ENCODE measurements around the gene CAAP1.
"Not testable (repeated sequence)": the region's sequence is repeated elsewhere in the genome, so short reads cannot be mapped to it uniquely, and the experiment has no call there.

DNA sequence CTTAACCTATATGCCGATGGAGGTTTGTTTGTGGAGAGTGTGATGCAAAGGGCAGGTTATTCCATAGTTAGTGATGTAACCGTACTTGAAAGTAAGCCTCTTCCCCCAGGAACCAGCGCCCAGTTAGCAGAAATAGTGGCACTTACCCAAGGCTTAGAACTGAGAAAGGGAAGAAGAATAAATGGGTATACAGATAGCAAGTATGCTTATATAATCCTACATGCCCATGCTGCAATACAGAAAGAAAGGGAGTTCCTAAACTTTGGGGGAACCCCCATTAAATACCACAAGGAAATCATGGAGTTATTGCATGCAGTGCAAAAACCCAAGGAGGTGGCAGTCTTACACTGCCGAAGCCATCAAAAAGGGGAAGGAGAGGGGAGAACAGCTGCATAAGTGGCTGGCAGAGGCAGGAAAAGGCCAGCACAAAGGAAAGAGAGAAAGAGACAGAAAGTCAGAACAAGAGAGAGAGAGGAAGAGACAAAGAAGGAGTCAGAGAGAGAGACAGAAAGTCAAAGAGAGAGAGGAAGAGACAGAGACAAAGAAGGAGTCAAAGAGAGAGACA, 64.1 kb downstream of the CAAP1 start:
- TF ChIP-seq, protein P1, sequence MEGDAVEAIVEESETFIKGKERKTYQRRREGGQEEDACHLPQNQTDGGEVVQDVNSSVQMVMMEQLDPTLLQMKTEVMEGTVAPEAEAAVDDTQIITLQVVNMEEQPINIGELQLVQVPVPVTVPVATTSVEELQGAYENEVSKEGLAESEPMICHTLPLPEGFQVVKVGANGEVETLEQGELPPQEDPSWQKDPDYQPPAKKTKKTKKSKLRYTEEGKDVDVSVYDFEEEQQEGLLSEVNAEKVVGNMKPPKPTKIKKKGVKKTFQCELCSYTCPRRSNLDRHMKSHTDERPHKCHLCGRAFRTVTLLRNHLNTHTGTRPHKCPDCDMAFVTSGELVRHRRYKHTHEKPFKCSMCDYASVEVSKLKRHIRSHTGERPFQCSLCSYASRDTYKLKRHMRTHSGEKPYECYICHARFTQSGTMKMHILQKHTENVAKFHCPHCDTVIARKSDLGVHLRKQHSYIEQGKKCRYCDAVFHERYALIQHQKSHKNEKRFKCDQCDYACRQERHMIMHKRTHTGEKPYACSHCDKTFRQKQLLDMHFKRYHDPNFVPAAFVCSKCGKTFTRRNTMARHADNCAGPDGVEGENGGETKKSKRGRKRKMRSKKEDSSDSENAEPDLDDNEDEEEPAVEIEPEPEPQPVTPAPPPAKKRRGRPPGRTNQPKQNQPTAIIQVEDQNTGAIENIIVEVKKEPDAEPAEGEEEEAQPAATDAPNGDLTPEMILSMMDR (IDR thresholded peaks at IDR 0.05), result not testable (repeated sequence)
- TF ChIP-seq POLR2A (IDR thresholded peaks at IDR 0.05), result not testable (repeated sequence)
